HepG2 (cell line): ENCODE results near the gene SLC12A2. TPM values are rescaled to one million over a fixed set of nuclear protein-coding genes. Genes with fewer than 3 reads are reported as not detected.

ENCODE experiments used
- ATAC-seq: fragments of 200-7000 bp; cut with Tn5 transposase; 3 replicates; pipeline ENCODE4 v1.9.1; 2020; ENCODE audit warnings: mild to moderate bottlenecking, moderate library complexity
- BruUV-seq: library from RNA; stranded (reverse); fragments of 400-500 nt; replicated peaks from 2 replicates; lab custom pipeline; 2021; lab: Mats Ljungman, UMichigan
- CTCF ChIA-PET: fragments of 300-600 bp; formaldehyde crosslinking; extraction: SDS; loops from one replicate; lab custom pipeline; 2021; ENCODE audit warnings: low total read pairs, inconsistent platforms, low intra/inter-chr PET ratio; lab: Yijun Ruan, JAX
- POLR2A ChIA-PET: fragments of 350-600 bp; sonication (Branson Sonifier 250); formaldehyde crosslinking; loops from one replicate; lab custom pipeline; 2020; ENCODE audit warnings: antibody characterized with exemption, inconsistent platforms; lab: Yijun Ruan, JAX
- DNase-seq: peaks from one replicate; pipeline ENCODE4 v3.0.0-alpha.2; 2015; ENCODE audit warnings: low spot score
- FAIRE-seq: peaks from 3 replicates; lab custom pipeline; 2011; peaks lifted over from hg19 to GRCh38; lab: Jason Lieb, UNC
- H2AFZ ChIP-seq: one replicate; pipeline ENCODE4 v1.6.1; 2011; ENCODE audit warnings: low read length, inconsistent platforms
- H3K27ac ChIP-seq: fragments of 300-600 bp; 3 replicates; pipeline ENCODE4 v1.8.0; 2011; ENCODE audit warnings: mixed run types, mild to moderate bottlenecking, mixed read lengths, low read length, inconsistent platforms; ENCODE audit not compliant: insufficient read depth; ENCODE audit errors: extremely low read length
- H3K27me3 ChIP-seq, 2 experiments: fragments of 200-600 bp in 1 of 2; 2 replicates in 1 of 2; 3 replicates in 1 of 2; pipeline versions ENCODE4 v1.6.0 to v1.8.0; 2011; ENCODE audit warnings: low read length in 2 of 2, mild to moderate bottlenecking in 2 of 2, moderate library complexity in 2 of 2, inconsistent platforms in 1 of 2; ENCODE audit not compliant: insufficient read depth in 2 of 2, control insufficient read depth in 1 of 2
- H3K36me3 ChIP-seq, 2 experiments: fragments of 200-600 bp in 1 of 2; replicated peaks in 1 of 2; 2 replicates in 1 of 2; 3 replicates in 1 of 2; pipeline versions ENCODE4 v1.5.1 to v1.8.0; 2011; ENCODE audit warnings: low read length in 2 of 2, inconsistent platforms in 1 of 2; ENCODE audit not compliant: insufficient read depth in 2 of 2, control insufficient read depth in 1 of 2
- H3K4me1 ChIP-seq: 2 replicates; pipeline ENCODE4 v1.5.1; 2012; ENCODE audit warnings: low read length, inconsistent platforms; ENCODE audit not compliant: insufficient read depth
- H3K4me2 ChIP-seq: 2 replicates; pipeline ENCODE4 v1.6.0; 2011; ENCODE audit warnings: low read depth, low read length, inconsistent platforms
- H3K4me3 ChIP-seq, 3 experiments: fragments of 200-600 bp in 1 of 3; sonication (generic), shearing (Covaris generic) in 1 of 3; replicated peaks in 1 of 3; 2 replicates each; pipeline ENCODE4 v1.5.1; 2011 to 2016; ENCODE audit warnings: low read length in 3 of 3, inconsistent platforms in 2 of 3, low read depth in 2 of 3, mild to moderate bottlenecking in 2 of 3, control low read depth in 1 of 3, mixed read lengths in 1 of 3; ENCODE audit not compliant: insufficient read depth in 1 of 3
- H3K79me2 ChIP-seq: one replicate; pipeline ENCODE4 v1.6.1; 2011; ENCODE audit warnings: low read length, inconsistent platforms; ENCODE audit not compliant: insufficient read depth
- H3K9ac ChIP-seq: 2 replicates; pipeline ENCODE4 v1.6.0; 2011; ENCODE audit warnings: mild to moderate bottlenecking, low read depth, low read length, inconsistent platforms; ENCODE audit not compliant: insufficient read depth
- H3K9me3 ChIP-seq: 2 replicates; pipeline ENCODE4 v1.5.1; 2012; ENCODE audit warnings: mild to moderate bottlenecking, low read length
- H4K20me1 ChIP-seq: 2 replicates; pipeline ENCODE4 v1.6.0; 2011; ENCODE audit warnings: inconsistent platforms, mild to moderate bottlenecking, low read length, moderate library complexity; ENCODE audit not compliant: insufficient read depth
- GPN1 ChIP-seq: sonication (generic); formaldehyde crosslinking; IDR thresholded peaks from 2 replicates; pipeline ENCODE4 v1.5.1; 2020; ENCODE audit warnings: missing genetic modification reagents, borderline replicate concordance
- SCMH1 ChIP-seq: sonication (generic); formaldehyde crosslinking; IDR thresholded peaks from 2 replicates; pipeline ENCODE4 v1.9.0; 2021; ENCODE audit warnings: missing genetic modification reagents, mild to moderate bottlenecking, borderline replicate concordance
- TAF15 ChIP-seq: fragments of 200-400 bp; formaldehyde crosslinking; IDR thresholded peaks from one replicate; pipeline ENCODE4 v1.6.1; 2018; ENCODE audit warnings: mild to moderate bottlenecking, low read depth, low read length; ENCODE audit not compliant: poor library complexity, severe bottlenecking
- ZFYVE20 ChIP-seq: sonication (generic); formaldehyde crosslinking; IDR thresholded peaks from 2 replicates; pipeline ENCODE4 v1.8.0; 2023; ENCODE audit warnings: low read depth, mild to moderate bottlenecking, moderate library complexity, missing genetic modification reagents, borderline replicate concordance
- ZNF564 ChIP-seq: sonication (generic); formaldehyde crosslinking; IDR thresholded peaks from 2 replicates; pipeline ENCODE4 v1.8.1; 2023; ENCODE audit warnings: mild to moderate bottlenecking, missing genetic modification reagents
- ZNF629 ChIP-seq: sonication (generic); formaldehyde crosslinking; conservative IDR thresholded peaks from 2 replicates; pipeline ENCODE4 v1.5.0; 2020; ENCODE audit warnings: missing genetic modification reagents
- ZNF710 ChIP-seq: sonication (generic); formaldehyde crosslinking; IDR thresholded peaks from 2 replicates; pipeline ENCODE4 v1.5.0; 2020; ENCODE audit warnings: mild to moderate bottlenecking, missing genetic modification reagents, borderline replicate concordance
- ZNF766 ChIP-seq: sonication (generic); formaldehyde crosslinking; IDR thresholded peaks from 2 replicates; pipeline ENCODE4 v1.5.0; 2020; ENCODE audit warnings: missing genetic modification reagents, borderline replicate concordance
- ZSCAN20 ChIP-seq: sonication (generic); formaldehyde crosslinking; IDR thresholded peaks from 2 replicates; pipeline ENCODE4 v1.4.0; 2020; ENCODE audit warnings: missing genetic modification reagents, mild to moderate bottlenecking, borderline replicate concordance
- WGBS: methylation state at CpG from one replicate; pipeline ENCODE4 v1.1.6; 2017; ENCODE audit warnings: low lambda C conversion rate; 5-methylcytosine and 5-hydroxymethylcytosine counted together
- in situ Hi-C: cut with HindIII; loops from 2 replicates; pipeline ENCODE4 v1.10.0; 2017; ENCODE audit warnings: low pct_unique_long_range_greater_than_20kb; ENCODE audit not compliant: extremely low pct_ligation_motif_present
- intact Hi-C: fragments of 100-400 bp; cut with micrococcal nuclease; formaldehyde crosslinking; loops from one replicate; pipeline ENCODE4 v1.10.0; 2022; ENCODE audit not compliant: unreplicated experiment
- polyA plus RNA-seq, 8 experiments: library from polyadenylated mRNA; depleted of rRNA in 3 of 8; stranded (reverse) in 7 of 8; unstranded in 1 of 8; fragments of >200 nt; fragmentation: Illumina TruSeq in 4 of 8; extraction: Trizol in 4 of 8; gene quantifications; 2 replicates each; pipeline versions ENCODE4 v1.2.1 to v1.2.3, GENCODE V29; 2011 to 2016; ENCODE audit warnings: low read depth in 4 of 8, missing spikeins in 1 of 8, mixed read lengths in 1 of 8; ENCODE audit not compliant: insufficient read depth in 1 of 8
- total RNA-seq, 5 experiments: library from RNA; depleted of rRNA; stranded (reverse); fragments of >200 nt; fragmentation: Illumina TruSeq; extraction: Trizol; gene quantifications; 2 replicates each; pipeline ENCODE4 v1.2.3, GENCODE V29; 2016; ENCODE audit warnings: low read depth in 1 of 5

Gene SLC12A2
- total and polyA plus RNA-seq, 2 of the 13 experiments (the other 11 are each of a cell fraction or from before 2014, with no cell fraction given): 4.0 to 9.7 TPM

GRCh38 chr5:128225245-128226030 lies 141.9 kb downstream of the SLC12A2 start:
- no peak for ATAC-seq
- no peaks in the 10 kb centered on the region for H4K20me1 ChIP-seq

DNA sequence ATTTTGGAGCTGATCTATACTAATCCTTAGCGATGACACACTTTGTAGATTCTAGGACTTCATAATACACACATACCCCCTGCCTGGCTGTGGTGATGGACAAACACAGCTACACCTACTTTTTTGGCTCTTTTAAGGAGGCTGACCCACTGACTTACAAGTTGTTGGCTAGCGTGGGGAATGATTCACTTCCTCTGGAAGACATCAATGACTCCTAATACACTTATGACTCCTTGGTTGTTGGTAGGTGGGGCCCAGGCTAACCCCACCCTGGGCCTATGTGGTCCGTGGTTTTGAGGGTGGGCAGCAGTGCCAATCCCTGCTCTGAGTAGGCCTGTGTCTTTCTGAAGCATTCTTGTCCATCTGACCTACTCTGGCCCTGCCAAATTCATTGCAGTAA lies 144.4 kb downstream of the SLC12A2 start:
- no peak overlapping the region for H2AFZ ChIP-seq
- no peak for TF ChIP-seq ZNF564 (CRISPR knock-in tag)
- no peak for TF ChIP-seq ZNF766
- no peak for TF ChIP-seq SCMH1 (CRISPR knock-in tag)
- TF ChIP-seq ZSCAN20 (CRISPR knock-in tag): no peak
- no peak for TF ChIP-seq TAF15
- no peak for TF ChIP-seq ZFYVE20 (CRISPR knock-in tag)
- no peak for TF ChIP-seq GPN1 (CRISPR knock-in tag)
- TF ChIP-seq ZNF629 (CRISPR knock-in tag): no peak

More at GRCh38 chr5:128225245-128226030, 141.9 kb downstream of the SLC12A2 start:
- Histone ChIP-seq H2AFZ (no peak overlapping the region), H3K27ac (no peak overlapping the region), H3K4me3 (no peak overlapping the region), H3K27me3 (no peaks in the 10 kb centered on the region), H3K9me3 (no peaks in the 10 kb centered on the region), H3K4me1 (no peaks in the 10 kb centered on the region), H3K36me3 (no peaks in the 10 kb centered on the region), H3K4me2 (no peak overlapping the region), H3K79me2 (no peaks in the 10 kb centered on the region), H3K9ac (no peak overlapping the region)
- DNase-seq (no peak), FAIRE-seq (no peak)
- no TSS peak for BruUV-seq
- POLR2A ChIA-PET: no interaction called here
- in situ Hi-C loops (no loop called here), intact Hi-C loops (no loop called here)
- CTCF ChIA-PET: no interaction called here
- whole genome bisulfite sequencing: 22% methylated on average over 2 of the region's 2 CpGs
- TF ChIP-seq ZNF710 (CRISPR knock-in tag): no peak

More for the DNA sequence above, 144.4 kb downstream of the SLC12A2 start:
- no peak overlapping the region for H3K27ac ChIP-seq
- no peaks in the 10 kb centered on the region for H3K27me3 ChIP-seq
- in situ Hi-C loops (no loop called here), intact Hi-C loops (no loop called here)
- no peak for ATAC-seq
- no peaks in the 10 kb centered on the region for H3K36me3 ChIP-seq
- no peak overlapping the region for H3K9ac ChIP-seq
- POLR2A ChIA-PET: interaction anchor here (0.5 kb wide), 1 partner anchor 48 kb away, joined by 3 read pairs; no protein-coding TSS in a partner anchor
- no peaks in the 10 kb centered on the region for H3K9me3 ChIP-seq
- no peak for DNase-seq
- FAIRE-seq: no peak
- H4K20me1 ChIP-seq: no peaks in the 10 kb centered on the region
- H3K4me3 ChIP-seq: no peak overlapping the region
- no peaks in the 10 kb centered on the region for H3K4me1 ChIP-seq
- BruUV-seq: no TSS peak
- no peaks in the 10 kb centered on the region for H3K79me2 ChIP-seq
- H3K4me2 ChIP-seq: no peak overlapping the region
- CTCF ChIA-PET: no interaction called here
- WGBS: 0% methylated on average over 3 of the region's 3 CpGs
